NCI-H345 treated with DMSO at 0.1 percent for 48 hours (cell line): ENCODE measurements around the gene WIPF2.
"Not testable (repeated sequence)": the region's sequence is repeated elsewhere in the genome, so short reads cannot be mapped to it uniquely, and the experiment has no call there.

ENCODE experiments used
- DNase-seq: peaks from one replicate; lab custom pipeline; 2025; ENCODE audit not compliant: unreplicated experiment; lab: John Stamatoyannopoulos, UW

WIPF2 gene

GRCh38 chr17:40293363-40293762 is 74.3 kb downstream of the WIPF2 start:
- no peak for DNase-seq

GRCh38 chr17:40295488-40296436 is 76.7 kb downstream of the WIPF2 start:
- no peak for DNase-seq

GRCh38 chr17:40297511-40297910 is 78.4 kb downstream of the WIPF2 start:
- DNase-seq, result no peak

GRCh38 chr17:40298726-40299125 is 79.6 kb downstream of the WIPF2 start:
- no peak for DNase-seq

- DNase-seq, result not testable (repeated sequence)
These were observed 80.2 kb downstream of the WIPF2 start for GRCh38 chr17:40299159-40299757.

GRCh38 chr17:40301315-40301714 is 82.2 kb downstream of the WIPF2 start:
- DNase-seq, result no peak

- peak; percentile 17 for DNase-seq
These were observed 84.0 kb downstream of the WIPF2 start for GRCh38 chr17:40303009-40303657.

- DNase-seq, result no peak
These were observed 84.8 kb downstream of the WIPF2 start for GRCh38 chr17:40303708-40304551.

GRCh38 chr17:40304552-40304863 is 85.4 kb downstream of the WIPF2 start:
- not testable (repeated sequence) for DNase-seq

- not testable (repeated sequence) for DNase-seq
These were observed 85.8 kb downstream of the WIPF2 start for GRCh38 chr17:40304866-40305265.

- no peak for DNase-seq
These were observed 87.3 kb downstream of the WIPF2 start for GRCh38 chr17:40306395-40306794.

GRCh38 chr17:40307001-40307730 is 88.1 kb downstream of the WIPF2 start:
- no peak for DNase-seq

GRCh38 chr17:40307740-40308239 is 88.7 kb downstream of the WIPF2 start:
- DNase-seq, result no peak

- DNase-seq, result peak; percentile 47
These were observed 90.2 kb downstream of the WIPF2 start, which contains the start of gene RARA for GRCh38 chr17:40309031-40309948. Gene RARA, plus strand, starts transcription at chr17:40309180. Its CDS starts 22,039 bp downstream, at chr17:40331219.

- no peak for DNase-seq
These were observed 90.9 kb downstream of the WIPF2 start for GRCh38 chr17:40309949-40310510.

GRCh38 chr17:40310882-40311391 is 91.8 kb downstream of the WIPF2 start:
- DNase-seq, result no peak

- DNase-seq, result no peak
These were observed 92.5 kb downstream of the WIPF2 start for GRCh38 chr17:40311575-40311974.

GRCh38 chr17:40312131-40312731 is 93.1 kb downstream of the WIPF2 start:
- DNase-seq, result no peak
